ENCODE measurements around the gene RBM33. TPM values are rescaled to one million over a fixed set of nuclear protein-coding genes. Genes with fewer than 3 reads are reported as not detected.
A peak's percentile ranks its signal among the peaks of the same experiment; 100 is the strongest.

Gene RBM33
- total and polyA plus RNA-seq, 8 donors = 14.6 to 40.1 (median 32.7) TPM

DNA sequence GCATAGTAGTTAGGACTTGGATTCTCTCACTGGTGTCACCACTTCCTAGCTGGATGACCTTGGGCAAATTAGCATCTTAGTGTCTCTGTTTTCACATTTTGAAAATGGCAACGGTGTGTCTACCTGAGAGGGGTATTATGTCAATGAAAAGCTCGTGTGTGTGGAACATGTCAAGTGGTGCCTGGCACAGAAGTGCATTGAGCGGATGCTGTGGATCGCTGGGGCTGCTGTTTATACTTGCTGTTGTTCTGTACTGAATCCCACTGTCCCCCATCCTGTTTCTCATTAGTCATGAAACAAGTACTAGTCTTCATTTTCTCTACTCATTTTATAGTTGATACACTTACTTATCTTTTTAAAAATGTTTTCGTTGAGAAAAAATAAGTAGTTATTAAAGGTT is 26.1 kb downstream of the RBM33 start:
- ATAC-seq (peak in 1 of 4 donors; percentile 14), FAIRE-seq (no peak), DNase-seq (no peak)
- H3K9me3 ChIP-seq = no peaks in the 10 kb centered on the region
- H3K4me1 ChIP-seq = peaks cover 10 to 14% (median 10%) of the 10 kb centered on the region in 3 donors
- intact Hi-C loops (cut with DNase I) = no loop called here
- no peak overlapping the region for H3K27ac ChIP-seq
- H3K4me3 ChIP-seq = no peak overlapping the region
- H3K36me3 ChIP-seq = peaks cover 0 to 4% (median 0%) of the 10 kb centered on the region in 3 donors
- no peaks in the 10 kb centered on the region for H3K27me3 ChIP-seq
- no peak for TF ChIP-seq CTCF (IDR thresholded peaks at IDR 0.05)
- WGBS, 2 donors = 55 to 59% methylated on average over 5 of the region's 5 CpGs

- no peaks in the 10 kb centered on the region for H3K9me3 ChIP-seq
- no peaks in the 10 kb centered on the region for H3K4me1 ChIP-seq
- H3K27me3 ChIP-seq = no peaks in the 10 kb centered on the region
- FAIRE-seq = no peak
- 96 to 100% methylated on average over 3 of the region's 3 CpGs for WGBS, 2 donors
- no peak for DNase-seq
- intact Hi-C loops (cut with DNase I) = no loop called here
- H3K4me3 ChIP-seq = no peak overlapping the region
- ATAC-seq = no peak
- no peak overlapping the region for H3K27ac ChIP-seq
- H3K36me3 ChIP-seq = peaks cover 0 to 4% (median 0%) of the 10 kb centered on the region in 3 donors
- no peak for TF ChIP-seq CTCF (IDR thresholded peaks at IDR 0.05)
Observed at GRCh38 chr7:155674556-155674955, 30.1 kb downstream of the RBM33 start.

- H3K4me3 ChIP-seq = no peak overlapping the region
- FAIRE-seq = no peak
- H3K4me1 ChIP-seq = no peaks in the 10 kb centered on the region
- no peak for TF ChIP-seq CTCF (IDR thresholded peaks at IDR 0.05)
- H3K9me3 ChIP-seq = no peaks in the 10 kb centered on the region
- DNase-seq = no peak
- no peak for ATAC-seq
- H3K36me3 ChIP-seq = peaks cover 0 to 8% (median 0%) of the 10 kb centered on the region in 3 donors
- no peaks in the 10 kb centered on the region for H3K27me3 ChIP-seq
- no peak overlapping the region for H3K27ac ChIP-seq
- WGBS, 2 donors = 79 to 91% methylated on average over 8 of the region's 8 CpGs
- intact Hi-C loops (cut with DNase I) = no loop called here
Observed at GRCh38 chr7:155676052-155676451, 31.6 kb downstream of the RBM33 start.

DNA sequence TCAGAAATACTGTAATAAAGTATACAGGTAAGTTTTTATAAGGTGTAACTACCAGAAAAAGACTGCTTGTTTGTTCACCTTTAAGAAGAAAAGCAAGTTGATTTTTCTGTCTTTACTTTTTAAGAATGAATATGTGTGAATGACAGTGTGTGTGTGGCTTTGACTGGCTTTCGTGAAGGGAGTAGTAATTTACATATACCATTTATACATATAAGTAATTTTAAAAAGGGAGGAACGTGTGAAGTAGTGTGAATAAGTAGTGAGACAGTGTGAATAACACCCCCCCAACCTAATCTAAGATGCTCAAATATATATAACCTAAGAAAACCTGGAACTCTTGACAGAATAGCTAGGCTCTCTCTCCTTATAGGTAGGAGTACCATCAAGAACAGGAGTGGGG is 33.2 kb downstream of the RBM33 start:
- Histone ChIP-seq H3K27me3 (no peaks in the 10 kb centered on the region), H3K4me1 (peaks cover 0 to 3% (median 0%) of the 10 kb centered on the region in 3 donors), H3K27ac (no peak overlapping the region), H3K9me3 (no peaks in the 10 kb centered on the region), H3K4me3 (no peak overlapping the region), H3K36me3 (peaks cover 0 to 9% (median 0%) of the 10 kb centered on the region in 3 donors)
- no peak for FAIRE-seq
- TF ChIP-seq CTCF (IDR thresholded peaks at IDR 0.05) = no peak
- ATAC-seq = no peak
- WGBS, 2 donors = 77 to 79% methylated on average over 2 of the region's 2 CpGs
- intact Hi-C loops (cut with DNase I) = no loop called here
- DNase-seq = no peak

DNA sequence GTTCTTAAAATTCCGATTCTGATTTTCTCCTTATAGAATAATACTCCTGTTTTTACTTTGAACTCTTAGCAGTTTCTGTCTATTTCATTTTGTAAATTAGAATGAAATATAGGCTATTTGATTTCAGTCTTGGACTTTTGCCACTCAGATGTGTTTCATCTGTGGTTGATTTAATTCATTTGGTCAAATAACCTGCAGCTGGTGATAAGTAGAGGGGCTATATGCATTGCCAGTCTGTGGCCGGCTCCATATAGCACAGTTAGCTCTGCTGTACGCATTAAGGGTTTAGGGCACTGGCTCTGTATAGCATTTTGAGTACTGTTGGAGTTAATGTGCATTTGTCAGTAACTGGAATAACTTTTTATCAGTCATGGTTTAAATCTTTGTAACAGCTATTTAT is 35.7 kb downstream of the RBM33 start:
- Histone ChIP-seq H3K4me1 (peaks cover 9 to 14% (median 12%) of the 10 kb centered on the region in 3 donors), H3K4me3 (no peak overlapping the region), H3K27ac (no peak overlapping the region), H3K36me3 (peaks cover 0 to 5% (median 0%) of the 10 kb centered on the region in 3 donors), H3K27me3 (no peaks in the 10 kb centered on the region), H3K9me3 (no peaks in the 10 kb centered on the region)
- FAIRE-seq (no peak), DNase-seq (no peak), ATAC-seq (no peak)
- intact Hi-C loops (cut with DNase I) = no loop called here
- TF ChIP-seq CTCF (IDR thresholded peaks at IDR 0.05) = no peak
- 93 to 98% methylated on average over 3 of the region's 3 CpGs for WGBS, 2 donors

Data from pancreas (tissue), 10 donors.